GM12892 (cell line): Measurements from ENCODE around the gene CARM1.

ENCODE experiments used
- POLR2A ChIP-seq: IDR thresholded peaks from 2 replicates; pipeline ENCODE4 v1.6.1; 2011; ENCODE audit warnings: low read depth, low read length, control low read depth
- POLR2AphosphoS5 ChIP-seq: IDR thresholded peaks from 2 replicates; pipeline ENCODE4 v1.6.1; 2011; ENCODE audit warnings: low read depth, low read length, control low read depth
- TAF1 ChIP-seq: IDR thresholded peaks from 2 replicates; pipeline ENCODE4 v1.6.1; 2011; ENCODE audit warnings: low read depth, mild to moderate bottlenecking, control low read depth, low read length, borderline replicate concordance

- no peak for TF ChIP-seq POLR2A
- no peak for TF ChIP-seq POLR2AphosphoS5
- TF ChIP-seq TAF1: no peak
Measured at GRCh38 chr19:10858204-10858828, 13.0 kb upstream of the CARM1 start.
